CD14-positive monocyte (primary cell): ENCODE data around the gene EPHA7. TPM values are rescaled to one million over a fixed set of nuclear protein-coding genes. Genes with fewer than 3 reads are reported as not detected.

Experiments used
- DNase-seq, 3 donors: peaks; one replicate each; pipeline ENCODE4 v3.0.0-alpha.2; 2011 to 2022
- H2AFZ ChIP-seq: 2 replicates; pipeline ENCODE4 v1.6.0; 2012; ENCODE audit warnings: mild to moderate bottlenecking, low read depth, low read length, inconsistent platforms; ENCODE audit not compliant: insufficient read depth, poor library complexity, severe bottlenecking
- H3K27ac ChIP-seq, 2 donors: 1 replicate in 1 of 2; 2 replicates in 1 of 2; pipeline ENCODE4 v1.5.1; 2012 to 2013; ENCODE audit warnings: low read length in 2 of 2, control low read depth in 1 of 2, inconsistent platforms in 1 of 2, low read depth in 1 of 2, mild to moderate bottlenecking in 1 of 2
- H3K27me3 ChIP-seq, 2 donors: one replicate each; pipeline versions ENCODE4 v1.6.0 to v1.6.1; 2011 to 2013; ENCODE audit warnings: low read length in 2 of 2; ENCODE audit not compliant: control insufficient read depth in 2 of 2, insufficient read depth in 2 of 2
- H3K36me3 ChIP-seq, 2 donors: replicated peaks in 1 of 2; 1 replicate in 1 of 2; 2 replicates in 1 of 2; pipeline versions ENCODE4 v1.5.1 to v1.6.1; 2012 to 2013; ENCODE audit warnings: low read length in 2 of 2, control low read depth in 1 of 2, inconsistent platforms in 1 of 2, mild to moderate bottlenecking in 1 of 2; ENCODE audit not compliant: insufficient read depth in 2 of 2, control insufficient read depth in 1 of 2
- H3K4me1 ChIP-seq, 2 donors: 1 replicate in 1 of 2; 2 replicates in 1 of 2; pipeline versions ENCODE4 v1.5.1 to v1.6.1; 2012 to 2013; ENCODE audit warnings: low read length in 2 of 2, control low read depth in 1 of 2, inconsistent platforms in 1 of 2, mild to moderate bottlenecking in 1 of 2, moderate library complexity in 1 of 2; ENCODE audit not compliant: insufficient read depth in 2 of 2, control insufficient read depth in 1 of 2
- H3K4me2 ChIP-seq: replicated peaks from 2 replicates; pipeline ENCODE3; 2012; ENCODE audit warnings: low read length, moderate library complexity, mild to moderate bottlenecking; ENCODE audit not compliant: poor library complexity, severe bottlenecking; ENCODE audit errors: extremely low read depth
- H3K4me3 ChIP-seq, 3 experiments: fragments of 200-600 bp in 1 of 3; sonication (generic) in 1 of 3; replicated peaks in 1 of 3; 1 replicate in 2 of 3; 2 replicates in 1 of 3; pipeline ENCODE4 v1.5.1; 2011 to 2013; ENCODE audit warnings: low read length in 3 of 3, mild to moderate bottlenecking in 3 of 3, control low read depth in 2 of 3, low read depth in 2 of 3, inconsistent platforms in 1 of 3, moderate library complexity in 1 of 3
- H3K79me2 ChIP-seq: 2 replicates; pipeline ENCODE4 v1.6.0; 2012; ENCODE audit warnings: mild to moderate bottlenecking, control low read depth, inconsistent platforms, low read length, moderate library complexity; ENCODE audit not compliant: insufficient read depth
- H3K9ac ChIP-seq: 2 replicates; pipeline ENCODE4 v1.6.0; 2017; ENCODE audit warnings: low read length, mild to moderate bottlenecking; ENCODE audit not compliant: insufficient read depth, poor library complexity, severe bottlenecking
- H3K9me3 ChIP-seq, 2 donors: replicated peaks in 1 of 2; 1 replicate in 1 of 2; 2 replicates in 1 of 2; pipeline versions ENCODE4 v1.5.1 to v1.6.1; 2012 to 2013; ENCODE audit warnings: low read length in 2 of 2, control low read depth in 1 of 2; ENCODE audit not compliant: control insufficient read depth in 1 of 2, insufficient read depth in 1 of 2
- H4K20me1 ChIP-seq: 2 replicates; pipeline ENCODE4 v1.6.0; 2012; ENCODE audit warnings: mild to moderate bottlenecking, low read length, control low read depth, moderate library complexity; ENCODE audit not compliant: insufficient read depth
- H3K27ac Mint-ChIP-seq, 7 donors: one replicate each; pipeline ENCODE4 v1.8.0; 2020; ENCODE audit warnings: mild to moderate bottlenecking in 7 of 7, mixed read lengths in 7 of 7, moderate library complexity in 6 of 7, inconsistent platforms in 2 of 7
- H3K27me3 Mint-ChIP-seq, 3 donors: one replicate each; pipeline ENCODE4 v1.8.0; 2021 to 2022; ENCODE audit warnings: low read depth in 3 of 3, mild to moderate bottlenecking in 3 of 3, mixed read lengths in 3 of 3, moderate library complexity in 3 of 3, inconsistent platforms in 1 of 3
- H3K36me3 Mint-ChIP-seq, 2 donors: one replicate each; pipeline ENCODE4 v1.8.0; 2020; ENCODE audit warnings: mixed read lengths in 2 of 2, inconsistent platforms in 1 of 2, mild to moderate bottlenecking in 1 of 2
- H3K4me1 Mint-ChIP-seq: one replicate; pipeline ENCODE4 v1.8.0; 2020; ENCODE audit warnings: mild to moderate bottlenecking, mixed read lengths
- H3K4me3 Mint-ChIP-seq, 2 donors: one replicate each; pipeline ENCODE4 v1.8.0; 2020; ENCODE audit warnings: mild to moderate bottlenecking in 2 of 2, mixed read lengths in 2 of 2, moderate library complexity in 1 of 2
- H3K9me3 Mint-ChIP-seq, 7 donors: one replicate each; pipeline ENCODE4 v1.8.0; 2020 to 2022; ENCODE audit warnings: mixed read lengths in 7 of 7, mild to moderate bottlenecking in 6 of 7, moderate library complexity in 6 of 7, inconsistent platforms in 2 of 7
- CTCF ChIP-seq: fragments of 200-600 bp; IDR thresholded peaks from one replicate; pipeline ENCODE4 v1.8.0; 2022; ENCODE audit warnings: antibody characterized with exemption, mild to moderate bottlenecking
- WGBS: methylation state at CpG from one replicate; pipeline ENCODE4 v1.1.5; 2013; ENCODE audit warnings: missing lambda C conversion rate; ENCODE audit not compliant: insufficient coverage; 5-methylcytosine and 5-hydroxymethylcytosine counted together
- intact Hi-C, 2 donors: fragments of 100-400 bp; cut with micrococcal nuclease; formaldehyde crosslinking; loops; one replicate each; pipeline versions ENCODE4 v1.15.0 to v1.15.1; 2023
- polyA plus RNA-seq, 3 donors: library from polyadenylated mRNA; depleted of rRNA in 1 of 3; unstranded in 2 of 3; stranded (reverse) in 1 of 3; fragments of 300-500 nt in 2 of 3; fragments of >200 nt in 1 of 3; fragmentation: Illumina TruSeq in 2 of 3; gene quantifications; 1 replicate in 2 of 3; 2 replicates in 1 of 3; pipeline ENCODE4 v1.2.3, GENCODE V29; 2012 to 2021

The EPHA7 gene
- polyA plus RNA-seq, 3 donors = not detected

- Histone ChIP-seq H3K27ac (no peak overlapping the region), H4K20me1 (no peaks in the 10 kb centered on the region), H3K36me3 (no peaks in the 10 kb centered on the region), H3K4me2 (no peak overlapping the region), H3K4me3 (no peak overlapping the region), H3K9ac (no peak overlapping the region), H3K79me2 (no peaks in the 10 kb centered on the region), H3K9me3 (no peaks in the 10 kb centered on the region), H2AFZ (no peak overlapping the region), H3K4me1 (no peaks in the 10 kb centered on the region), H3K27me3 (no peaks in the 10 kb centered on the region)
- Mint-ChIP-seq H3K9me3 (no peaks in the 10 kb centered on the region), H3K4me3 (no peak overlapping the region), H3K27ac (no peak overlapping the region), H3K27me3 (no peaks in the 10 kb centered on the region), H3K36me3 (no peaks in the 10 kb centered on the region), H3K4me1 (no peaks in the 10 kb centered on the region)
- intact Hi-C loops = no loop called here
- no peak for DNase-seq
- TF ChIP-seq CTCF = no peak
- WGBS = no CpG with 5 or more reads among the region's 1 CpG
These were observed 96.7 kb downstream of the EPHA7 start for GRCh38 chr6:93322651-93323050.

GRCh38 chr6:93319304-93319703 is 100.1 kb downstream of the EPHA7 start:
- H3K4me3 Mint-ChIP-seq = no peak overlapping the region
- intact Hi-C loops = no loop called here
- no peak overlapping the region for H3K9ac ChIP-seq
- no peak overlapping the region for H3K4me3 ChIP-seq
- no peak for TF ChIP-seq CTCF
- no peaks in the 10 kb centered on the region for H3K36me3 Mint-ChIP-seq
- H3K27me3 ChIP-seq = no peaks in the 10 kb centered on the region
- H3K27ac ChIP-seq = no peak overlapping the region
- DNase-seq = no peak
- 100% methylated on average over 1 of the region's 2 CpGs for WGBS
- H3K4me1 ChIP-seq = no peaks in the 10 kb centered on the region
- H3K9me3 Mint-ChIP-seq = no peaks in the 10 kb centered on the region
- H3K27ac Mint-ChIP-seq = no peak overlapping the region
- H3K36me3 ChIP-seq = no peaks in the 10 kb centered on the region
- no peaks in the 10 kb centered on the region for H3K4me1 Mint-ChIP-seq
- H3K4me2 ChIP-seq = no peak overlapping the region
- no peaks in the 10 kb centered on the region for H4K20me1 ChIP-seq
- H3K9me3 ChIP-seq = no peaks in the 10 kb centered on the region
- H3K27me3 Mint-ChIP-seq = no peaks in the 10 kb centered on the region
- no peaks in the 10 kb centered on the region for H3K79me2 ChIP-seq
- no peak overlapping the region for H2AFZ ChIP-seq
